ENCODE results near the gene ZWILCH.
"Not testable (repeated sequence)": the region's sequence is repeated elsewhere in the genome, so short reads cannot be mapped to it uniquely, and the experiment has no call there.

Gene ZWILCH

GRCh38 chr15:66588971-66589370 is 83.8 kb downstream of the ZWILCH start:
- H3K27me3 ChIP-seq (ENCODE audit: insufficient read depth, insufficient read length): no peaks in the 10 kb centered on the region
- H3K9me3 ChIP-seq (ENCODE audit: insufficient read depth, low read length): no peaks in the 10 kb centered on the region
- H3K4me1 ChIP-seq (ENCODE audit: insufficient read depth, insufficient read length): peaks cover 14% of the 10 kb centered on the region
- H3K36me3 ChIP-seq (ENCODE audit: insufficient read depth, insufficient read length, low read length): no peaks in the 10 kb centered on the region
- H3K4me3 ChIP-seq (ENCODE audit: insufficient read length, low read depth): no peak overlapping the region
- no peak for DNase-seq (ENCODE audit: low read depth, low spot score)
- H3K9ac ChIP-seq (ENCODE audit: insufficient read length, low read depth): no peak overlapping the region
- no peak for TF ChIP-seq YY1 (IDR thresholded peaks at IDR 0.05; ENCODE audit: insufficient read depth, insufficient read length)
- no peak for TF ChIP-seq ZNF274 (IDR thresholded peaks at IDR 0.05; ENCODE audit: low read depth, low read length)
- no peak for TF ChIP-seq SUZ12 (IDR thresholded peaks at IDR 0.05; ENCODE audit: extremely low read depth, insufficient read depth, insufficient read length)

- not testable (repeated sequence) for DNase-seq (ENCODE audit: low read depth, low spot score)
Measured at GRCh38 chr15:66589429-66589828, 84.3 kb downstream of the ZWILCH start.

GRCh38 chr15:66590435-66590834 is 85.3 kb downstream of the ZWILCH start:
- peaks cover 14% of the 10 kb centered on the region for H3K4me1 ChIP-seq (ENCODE audit: insufficient read depth, insufficient read length)
- TF ChIP-seq SUZ12 (IDR thresholded peaks at IDR 0.05; ENCODE audit: extremely low read depth, insufficient read depth, insufficient read length) (no peak), YY1 (IDR thresholded peaks at IDR 0.05; ENCODE audit: insufficient read depth, insufficient read length) (no peak), ZNF274 (IDR thresholded peaks at IDR 0.05; ENCODE audit: low read depth, low read length) (no peak)
- H3K9ac ChIP-seq (ENCODE audit: insufficient read length, low read depth): no peak overlapping the region
- H3K36me3 ChIP-seq (ENCODE audit: insufficient read depth, insufficient read length, low read length): no peaks in the 10 kb centered on the region
- H3K4me3 ChIP-seq (ENCODE audit: insufficient read length, low read depth): no peak overlapping the region
- no peaks in the 10 kb centered on the region for H3K27me3 ChIP-seq (ENCODE audit: insufficient read depth, insufficient read length)
- DNase-seq (ENCODE audit: low read depth, low spot score): no peak
- no peaks in the 10 kb centered on the region for H3K9me3 ChIP-seq (ENCODE audit: insufficient read depth, low read length)

More at GRCh38 chr15:66589429-66589828, 84.3 kb downstream of the ZWILCH start:
- H3K4me3 ChIP-seq (ENCODE audit: insufficient read length, low read depth); H3K9me3 ChIP-seq (ENCODE audit: insufficient read depth, low read length); H3K9ac ChIP-seq (ENCODE audit: insufficient read length, low read depth); H3K27me3 ChIP-seq (ENCODE audit: insufficient read depth, insufficient read length); H3K36me3 ChIP-seq (ENCODE audit: insufficient read depth, insufficient read length, low read length): not testable (repeated sequence)
- peaks cover 14% of the 10 kb centered on the region for H3K4me1 ChIP-seq (ENCODE audit: insufficient read depth, insufficient read length)

- no peak overlapping the region for H3K4me3 ChIP-seq (ENCODE audit: insufficient read length, low read depth)
- no peaks in the 10 kb centered on the region for H3K9me3 ChIP-seq (ENCODE audit: insufficient read depth, low read length)
- DNase-seq (ENCODE audit: low read depth, low spot score): no peak
- peaks cover 11% of the 10 kb centered on the region for H3K4me1 ChIP-seq (ENCODE audit: insufficient read depth, insufficient read length)
- H3K9ac ChIP-seq (ENCODE audit: insufficient read length, low read depth): no peak overlapping the region
- H3K36me3 ChIP-seq (ENCODE audit: insufficient read depth, insufficient read length, low read length): no peaks in the 10 kb centered on the region
- TF ChIP-seq ZNF274 (IDR thresholded peaks at IDR 0.05; ENCODE audit: low read depth, low read length) (no peak), SUZ12 (IDR thresholded peaks at IDR 0.05; ENCODE audit: extremely low read depth, insufficient read depth, insufficient read length) (no peak), YY1 (IDR thresholded peaks at IDR 0.05; ENCODE audit: insufficient read depth, insufficient read length) (no peak)
- H3K27me3 ChIP-seq (ENCODE audit: insufficient read depth, insufficient read length): no peaks in the 10 kb centered on the region
Measured at GRCh38 chr15:66591322-66591862, 86.3 kb downstream of the ZWILCH start.

- Histone ChIP-seq H3K27me3 (ENCODE audit: insufficient read depth, insufficient read length) (no peaks in the 10 kb centered on the region), H3K4me1 (ENCODE audit: insufficient read depth, insufficient read length) (peaks cover 8% of the 10 kb centered on the region), H3K9ac (ENCODE audit: insufficient read length, low read depth) (no peak overlapping the region), H3K36me3 (ENCODE audit: insufficient read depth, insufficient read length, low read length) (no peaks in the 10 kb centered on the region), H3K9me3 (ENCODE audit: insufficient read depth, low read length) (no peaks in the 10 kb centered on the region), H3K4me3 (ENCODE audit: insufficient read length, low read depth) (no peak overlapping the region)
- DNase-seq (ENCODE audit: low read depth, low spot score): no peak
- TF ChIP-seq ZNF274 (IDR thresholded peaks at IDR 0.05; ENCODE audit: low read depth, low read length) (no peak), YY1 (IDR thresholded peaks at IDR 0.05; ENCODE audit: insufficient read depth, insufficient read length) (no peak), SUZ12 (IDR thresholded peaks at IDR 0.05; ENCODE audit: extremely low read depth, insufficient read depth, insufficient read length) (no peak)
Measured at GRCh38 chr15:66592505-66593218, 87.5 kb downstream of the ZWILCH start.

- DNase-seq (ENCODE audit: low read depth, low spot score): no peak
- peaks cover 7% of the 10 kb centered on the region for H3K4me1 ChIP-seq (ENCODE audit: insufficient read depth, insufficient read length)
- TF ChIP-seq ZNF274 (IDR thresholded peaks at IDR 0.05; ENCODE audit: low read depth, low read length) (no peak), SUZ12 (IDR thresholded peaks at IDR 0.05; ENCODE audit: extremely low read depth, insufficient read depth, insufficient read length) (no peak), YY1 (IDR thresholded peaks at IDR 0.05; ENCODE audit: insufficient read depth, insufficient read length) (no peak)
Measured at GRCh38 chr15:66593219-66593780, 88.2 kb downstream of the ZWILCH start.

GRCh38 chr15:66594344-66594743 is 89.2 kb downstream of the ZWILCH start:
- Histone ChIP-seq H3K9ac (ENCODE audit: insufficient read length, low read depth) (no peak overlapping the region), H3K36me3 (ENCODE audit: insufficient read depth, insufficient read length, low read length) (no peaks in the 10 kb centered on the region), H3K4me1 (ENCODE audit: insufficient read depth, insufficient read length) (peaks cover 2% of the 10 kb centered on the region), H3K9me3 (ENCODE audit: insufficient read depth, low read length) (no peaks in the 10 kb centered on the region), H3K27me3 (ENCODE audit: insufficient read depth, insufficient read length) (no peaks in the 10 kb centered on the region), H3K4me3 (ENCODE audit: insufficient read length, low read depth) (no peak overlapping the region)
- TF ChIP-seq ZNF274 (IDR thresholded peaks at IDR 0.05; ENCODE audit: low read depth, low read length) (no peak), SUZ12 (IDR thresholded peaks at IDR 0.05; ENCODE audit: extremely low read depth, insufficient read depth, insufficient read length) (no peak), YY1 (IDR thresholded peaks at IDR 0.05; ENCODE audit: insufficient read depth, insufficient read length) (no peak)
- no peak for DNase-seq (ENCODE audit: low read depth, low spot score)

More at GRCh38 chr15:66593219-66593780, 88.2 kb downstream of the ZWILCH start:
- Histone ChIP-seq H3K9ac (ENCODE audit: insufficient read length, low read depth) (no peak overlapping the region), H3K36me3 (ENCODE audit: insufficient read depth, insufficient read length, low read length) (no peaks in the 10 kb centered on the region), H3K9me3 (ENCODE audit: insufficient read depth, low read length) (no peaks in the 10 kb centered on the region), H3K27me3 (ENCODE audit: insufficient read depth, insufficient read length) (no peaks in the 10 kb centered on the region), H3K4me3 (ENCODE audit: insufficient read length, low read depth) (no peak overlapping the region)
